Stimulated activated CD4-positive, alpha-beta T cell treated with anti-CD3 and anti-CD28 coated beads, Interleukin-4, amount 100 ng/mL, for 1 hour (primary cell): Measurements from ENCODE around the gene PERCC1.

Source experiments
- DNase-seq: peaks from one replicate; pipeline ENCODE4 v3.0.0-alpha.2; 2020

Gene PERCC1

DNA sequence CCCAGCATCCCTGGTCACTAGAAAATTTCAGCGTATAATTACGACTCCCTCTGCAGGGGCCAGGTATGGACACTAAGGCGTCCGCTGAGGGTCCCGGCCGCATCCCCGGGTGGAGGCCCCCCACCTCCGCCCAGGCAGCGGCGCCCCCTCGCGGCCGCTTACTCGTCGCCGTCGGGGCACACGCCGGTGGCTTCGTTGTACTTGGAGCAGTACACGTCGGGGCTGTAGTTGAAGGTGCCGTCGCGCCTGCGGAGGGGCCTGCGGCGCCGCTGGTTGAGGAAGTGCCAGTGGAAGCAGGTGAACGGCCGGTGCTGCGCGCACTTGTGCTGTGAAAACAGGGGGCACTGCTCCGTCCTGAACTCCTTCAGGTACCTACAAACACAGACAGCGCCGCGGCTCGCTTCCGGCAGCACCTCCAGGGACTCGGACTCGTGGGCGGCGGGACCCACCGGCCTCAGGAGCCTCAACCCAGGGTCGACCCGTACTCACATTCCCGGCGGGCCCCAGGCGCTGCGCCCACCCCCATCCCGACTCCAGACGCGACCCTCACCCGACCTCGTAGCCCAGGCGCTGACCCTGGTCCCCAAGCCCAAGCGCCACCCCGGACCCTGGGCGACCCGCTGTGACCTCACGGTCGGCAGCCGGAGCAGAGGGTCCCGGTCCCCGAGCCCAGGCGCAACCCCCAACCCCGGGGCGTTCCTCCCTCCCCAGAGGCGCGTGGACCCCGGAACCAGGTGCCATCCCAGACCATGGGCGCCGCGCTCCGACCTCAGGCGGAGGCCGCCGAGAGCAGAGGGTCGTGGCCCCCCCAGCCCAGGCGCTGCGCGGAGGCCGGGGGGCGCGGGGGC, 17.0 kb upstream of the PERCC1 start:
- peak; percentile 72 for DNase-seq

DNA sequence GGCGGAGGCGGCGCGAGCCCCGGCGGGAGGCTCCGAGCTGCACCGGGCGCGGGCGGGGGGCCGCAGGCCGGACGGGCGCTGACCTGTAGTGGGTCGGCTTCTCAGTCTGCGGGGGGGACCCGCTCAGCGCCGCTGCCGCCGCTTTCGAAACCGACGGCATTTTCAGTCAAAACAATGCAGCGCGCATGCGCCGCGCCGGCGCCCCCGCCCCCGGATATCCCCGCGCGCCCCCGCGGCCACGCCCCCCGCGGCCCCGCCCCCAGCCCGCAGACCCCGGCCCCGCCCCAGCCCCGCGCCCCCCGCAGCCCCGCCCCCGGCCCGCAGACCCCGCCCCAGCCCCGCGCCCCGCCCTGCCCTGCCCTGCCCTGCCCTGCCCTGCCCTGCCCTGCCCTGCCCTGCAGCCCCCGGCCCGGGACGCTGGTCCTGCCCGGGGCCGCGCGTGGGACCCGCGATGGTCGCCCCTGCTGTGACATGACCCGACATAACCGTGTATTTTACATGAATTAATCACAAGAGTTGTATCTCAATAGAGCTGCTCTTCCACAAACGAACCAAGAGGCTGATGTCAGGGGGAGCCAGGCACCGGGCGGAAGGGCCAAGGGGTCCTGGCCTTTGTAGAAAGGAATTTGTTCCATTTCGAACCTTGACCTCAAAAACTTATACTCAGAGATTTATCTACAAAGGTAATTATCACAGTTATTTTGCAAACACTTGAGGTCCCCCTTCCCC, 16.2 kb upstream of the PERCC1 start, which contains the start of gene UNKL:
Gene UNKL (minus strand): TSS at position 173 of the 729 bp plus-strand sequence. CDS start 13 bp downstream, at position 160.
- peak; percentile 82 for DNase-seq

DNA sequence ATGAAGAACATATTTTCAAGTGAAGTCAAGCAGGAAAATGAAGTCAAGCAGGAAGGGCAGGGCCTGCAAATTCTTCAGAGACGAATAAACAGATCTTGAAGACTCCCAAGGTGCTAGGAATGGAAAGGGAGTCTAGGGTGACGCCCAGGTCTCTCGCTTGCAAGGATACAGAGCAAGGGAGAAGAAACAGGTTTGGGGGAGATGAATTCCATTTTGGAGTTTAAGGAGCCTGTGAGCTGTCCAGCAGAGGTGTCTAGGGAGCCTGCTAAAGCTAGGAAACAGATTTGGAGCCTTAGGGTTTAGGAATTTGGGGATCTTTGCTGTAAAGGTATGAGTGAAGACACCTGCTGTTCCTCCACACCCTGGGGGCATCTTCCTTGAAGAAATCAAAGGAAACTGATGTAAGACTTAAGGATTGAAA, 14.3 kb upstream of the PERCC1 start:
- DNase-seq = no peak

DNA sequence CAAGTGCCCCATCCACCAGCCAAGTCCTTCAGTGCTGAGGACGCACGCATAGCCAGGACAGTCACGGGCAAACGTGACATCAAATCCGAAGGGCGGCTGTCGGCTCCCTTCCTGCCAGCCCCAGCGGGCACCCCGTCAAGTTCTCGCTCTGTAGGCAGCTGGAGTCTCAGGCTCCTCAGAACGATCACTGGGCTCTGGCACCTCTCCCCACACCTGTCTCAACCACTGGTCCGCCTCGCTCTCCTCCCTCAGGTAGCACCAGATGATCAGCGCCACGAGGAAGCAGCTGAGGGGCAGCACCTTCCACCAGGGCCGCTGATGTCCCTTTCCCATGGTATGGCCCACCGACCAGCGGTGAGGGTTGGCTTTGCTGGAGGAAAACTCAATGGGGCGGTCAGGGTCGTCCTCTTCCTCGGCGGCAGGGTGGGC, 10.8 kb upstream of the PERCC1 start:
- DNase-seq = peak; percentile 11

DNA sequence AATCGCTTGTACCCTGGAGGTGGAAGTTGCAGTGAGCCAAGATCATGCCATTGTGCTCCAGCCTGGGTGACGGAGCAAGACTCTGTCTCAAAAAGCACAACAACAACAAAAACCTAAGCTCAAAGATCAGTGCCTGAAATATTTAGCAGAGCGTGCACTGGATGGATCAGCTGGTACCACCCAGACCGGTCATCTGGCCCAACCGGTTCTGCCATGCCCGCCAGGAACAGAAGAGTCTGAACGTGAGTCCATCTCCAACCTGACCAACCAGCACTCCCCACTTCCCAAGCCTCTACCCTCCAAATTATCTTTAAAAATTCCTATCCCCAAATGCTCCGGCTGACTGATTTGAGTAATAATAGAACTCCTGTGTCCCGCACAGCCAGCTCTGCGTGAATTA, 8.8 kb upstream of the PERCC1 start:
- no peak for DNase-seq

DNA sequence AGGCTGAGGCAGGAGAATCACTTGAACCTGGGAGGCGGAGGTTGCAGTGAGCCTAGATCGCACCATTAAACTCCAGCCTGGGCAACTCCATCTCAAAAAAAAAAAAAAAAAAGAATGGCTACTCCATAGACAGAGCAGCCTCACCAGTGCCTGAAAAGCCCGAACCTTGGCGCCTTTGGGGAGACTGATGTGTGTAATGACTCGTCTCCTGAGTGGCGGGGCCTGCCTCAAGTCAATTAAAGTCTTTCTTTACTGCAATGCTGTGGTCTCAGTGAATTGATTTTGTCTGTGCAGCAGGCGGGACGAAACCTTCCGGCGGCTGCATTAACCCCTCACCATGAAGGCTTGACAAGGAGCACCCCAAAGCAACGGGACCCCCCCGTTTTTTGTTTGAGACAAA, 6.8 kb upstream of the PERCC1 start:
- DNase-seq = no peak

DNA sequence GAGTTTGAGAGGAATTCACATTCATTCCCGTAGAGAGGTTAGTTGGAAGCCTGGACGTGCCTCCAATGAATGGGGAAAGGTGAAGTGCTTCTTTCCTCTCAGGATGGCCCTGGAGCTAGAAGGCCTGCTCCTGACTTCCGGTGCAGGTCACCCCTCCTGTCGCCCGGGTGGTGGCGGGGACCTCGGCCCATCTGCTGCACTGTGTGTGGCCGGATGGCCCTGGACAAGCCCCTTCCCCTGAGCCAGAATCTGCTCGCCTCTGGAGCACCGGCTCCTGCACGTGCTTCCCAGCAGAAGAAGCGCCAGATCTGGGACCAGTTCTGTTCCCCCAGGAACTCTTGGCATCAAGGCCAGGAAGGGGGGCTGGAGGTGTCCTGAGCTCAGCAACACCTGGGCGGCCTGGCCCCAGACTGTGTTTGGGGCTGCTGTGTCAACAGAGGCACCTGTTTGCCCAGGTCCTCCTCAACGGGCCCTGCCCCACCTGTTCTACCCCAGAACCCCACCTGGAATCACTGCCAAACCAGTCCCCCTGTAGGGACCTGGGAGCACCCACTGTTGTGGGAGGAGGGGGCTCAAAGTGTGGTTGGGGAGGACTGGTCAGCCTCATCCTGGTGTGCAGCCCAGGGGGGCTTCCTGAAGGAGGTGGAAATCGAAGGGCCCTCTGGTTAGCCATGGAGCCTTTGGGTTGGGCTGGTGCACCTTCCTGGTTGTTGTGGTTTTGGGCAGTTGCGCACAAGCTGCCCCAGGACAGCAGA, 5.1 kb upstream of the PERCC1 start:
- DNase-seq = no peak

DNA sequence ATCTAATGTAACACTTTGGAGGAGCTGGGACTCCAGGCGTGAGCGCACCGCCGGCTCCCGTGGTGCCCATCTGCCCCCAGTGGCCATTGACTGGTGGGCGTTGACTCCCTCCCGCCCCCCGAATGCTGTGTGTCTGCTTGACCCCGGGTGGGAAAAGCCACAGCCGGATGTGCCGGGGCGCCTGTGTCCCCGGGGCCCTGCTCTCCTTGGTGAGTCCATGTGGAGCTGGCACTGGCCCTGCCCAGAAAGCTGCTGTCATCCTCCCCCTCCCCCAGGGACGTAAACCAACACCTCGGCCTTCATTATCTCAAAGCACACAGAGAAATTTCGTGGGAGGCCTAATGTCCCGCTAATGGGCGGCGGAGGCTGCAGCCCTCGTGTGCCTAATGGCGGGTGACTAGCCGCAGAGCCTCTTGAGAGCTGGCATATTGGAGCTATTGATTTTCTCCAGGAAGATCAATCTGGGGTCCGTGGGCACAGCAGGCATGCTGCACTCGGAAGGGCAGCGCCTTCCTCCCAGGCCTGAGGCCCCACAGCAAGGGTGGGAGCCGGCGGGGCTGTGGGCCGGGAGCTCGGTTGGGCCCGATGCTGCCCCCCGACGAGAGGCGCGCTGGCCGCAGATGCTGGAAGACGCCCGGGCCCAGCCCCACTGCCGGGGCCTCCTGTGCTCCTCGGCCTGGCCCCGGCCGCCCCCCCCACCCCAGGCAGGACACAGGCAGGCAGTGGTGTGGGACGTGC, 4.0 kb upstream of the PERCC1 start:
- no peak for DNase-seq

DNA sequence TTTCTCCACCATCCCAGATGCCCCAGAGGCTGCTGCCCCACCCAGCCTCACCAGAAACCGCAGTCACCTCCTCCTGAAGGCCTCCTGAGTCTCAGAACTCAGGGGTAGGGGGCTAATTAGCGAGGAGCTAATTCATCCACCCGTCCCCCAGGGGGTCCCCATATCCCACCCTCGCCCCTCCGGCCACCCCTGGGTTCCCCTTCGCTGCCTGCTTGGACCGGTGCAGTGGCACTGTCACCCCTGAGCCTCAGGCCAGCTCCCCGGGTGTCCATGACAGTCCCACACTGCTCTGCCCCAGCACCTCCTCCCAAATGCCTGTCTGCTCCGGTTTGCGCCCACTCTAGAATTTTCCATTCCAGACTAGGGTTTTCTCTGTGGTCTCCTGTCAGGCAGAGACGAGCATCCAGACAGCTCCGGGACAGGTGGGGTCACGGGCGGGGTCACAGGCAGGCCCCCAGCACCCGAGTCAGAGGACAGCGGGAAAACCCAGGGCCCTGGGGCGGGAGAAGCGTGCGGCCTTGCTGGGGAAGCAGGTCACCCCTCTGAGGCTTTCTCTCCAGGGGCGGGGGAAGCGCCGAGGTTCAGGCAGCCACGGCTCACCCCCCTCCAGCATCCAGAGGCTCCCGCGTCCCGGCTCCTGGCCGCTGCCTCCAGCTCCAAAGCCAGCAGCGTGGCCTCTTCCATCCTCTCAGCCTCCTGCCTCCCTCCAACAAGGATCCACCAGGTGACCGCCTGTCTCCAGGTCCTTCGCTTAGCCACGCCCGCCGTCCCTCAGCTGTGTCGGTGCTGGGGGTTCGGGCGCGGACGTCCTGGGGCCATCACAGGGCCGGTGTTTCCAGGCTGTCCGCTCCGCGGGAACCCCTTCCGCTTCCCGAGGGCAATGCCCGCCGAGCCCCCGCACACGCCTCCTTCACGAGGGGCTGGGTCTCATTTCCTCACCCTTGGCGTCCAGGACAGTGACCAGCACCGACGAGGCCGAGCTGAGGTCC, 3.1 kb upstream of the PERCC1 start:
- DNase-seq = no peak

DNA sequence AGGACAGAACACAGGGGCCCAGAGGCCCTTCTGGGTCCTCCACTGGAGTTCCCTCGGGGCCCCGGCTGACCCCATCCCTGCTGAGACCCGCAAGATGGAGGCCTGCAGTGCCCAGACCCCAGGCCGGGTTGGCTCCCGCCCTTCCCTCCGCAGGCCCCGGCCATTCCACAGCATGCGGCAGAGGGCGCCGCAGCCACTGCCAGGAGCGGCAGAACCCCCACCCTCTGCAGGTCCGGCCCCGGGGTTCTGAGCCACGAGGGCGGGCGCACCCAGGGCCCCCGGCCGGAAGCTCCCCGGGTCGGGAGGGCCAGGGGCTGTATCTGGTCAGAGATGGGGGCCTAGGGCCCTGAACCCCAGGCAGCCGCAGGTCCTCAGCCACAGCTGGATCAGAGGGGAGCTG, 2.4 kb upstream of the PERCC1 start:
- peak; percentile 52 for DNase-seq

DNA sequence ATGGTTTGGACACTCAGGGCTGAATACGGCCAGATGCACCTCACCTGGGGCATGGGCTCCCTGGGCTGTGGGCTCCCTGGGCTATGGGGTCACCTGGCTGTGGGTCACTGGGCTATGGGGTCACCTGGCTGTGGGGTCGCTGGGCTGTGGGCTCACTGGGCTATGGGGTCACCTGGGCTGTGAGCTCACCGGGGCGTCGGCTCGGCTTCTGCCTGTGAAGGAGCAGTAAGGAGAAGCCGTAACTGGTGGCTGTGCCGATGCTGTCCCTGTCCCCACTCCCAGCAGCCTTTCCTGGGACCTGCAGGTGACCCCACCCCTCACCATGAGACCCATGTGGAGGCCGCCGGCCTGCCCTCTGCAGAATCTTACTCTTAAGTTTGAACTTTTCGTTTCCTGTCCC, 1.9 kb upstream of the PERCC1 start:
- no peak for DNase-seq

DNA sequence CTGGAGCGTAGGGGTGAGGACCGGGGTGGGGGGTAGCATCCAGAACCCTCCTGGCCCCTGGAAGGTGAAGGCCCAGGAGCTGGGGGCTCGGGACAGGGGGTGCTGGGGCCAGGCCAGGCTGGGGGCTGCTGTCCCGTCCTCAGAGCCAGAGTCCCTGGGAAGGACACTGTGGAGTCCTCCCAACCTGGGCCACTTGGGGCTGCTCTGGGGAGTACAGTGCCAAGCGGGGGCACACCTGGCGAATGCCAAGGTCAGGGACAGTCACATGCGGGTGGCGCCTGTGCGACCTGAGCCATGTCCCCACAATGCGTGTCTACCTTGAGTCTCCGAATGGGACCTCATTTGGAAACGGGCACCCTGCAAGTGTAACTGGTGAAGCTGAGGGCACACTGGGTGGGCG, 1.2 kb upstream of the PERCC1 start:
- DNase-seq = no peak

DNA sequence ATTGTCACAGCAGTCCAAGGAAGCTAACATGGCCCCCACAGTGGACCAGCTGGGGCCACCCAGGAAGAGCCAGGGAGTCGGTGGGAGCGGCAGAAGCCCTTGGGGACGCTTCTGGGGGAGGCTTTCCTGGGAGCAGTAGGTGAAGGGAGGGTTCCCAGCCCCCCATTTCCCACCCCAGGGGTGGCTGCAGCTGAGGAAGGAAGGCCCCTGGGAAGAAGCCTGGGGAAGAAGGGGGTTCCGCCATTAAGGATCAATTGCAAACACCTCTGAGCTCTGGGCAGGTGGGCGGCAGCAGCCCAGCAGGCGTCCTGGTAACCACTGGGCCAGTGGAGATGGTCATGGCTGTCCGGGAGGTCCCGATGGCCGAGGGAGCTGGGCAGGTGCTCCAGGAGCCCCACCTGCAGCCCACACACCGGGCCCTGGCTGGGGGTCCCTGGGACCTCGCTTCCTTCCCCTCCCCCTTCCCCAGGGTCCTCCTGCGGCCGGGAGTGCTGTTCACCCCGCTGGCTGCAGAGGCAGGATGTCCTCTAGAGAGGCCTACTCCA, 592 bp upstream of the PERCC1 start:
- no peak for DNase-seq

DNA sequence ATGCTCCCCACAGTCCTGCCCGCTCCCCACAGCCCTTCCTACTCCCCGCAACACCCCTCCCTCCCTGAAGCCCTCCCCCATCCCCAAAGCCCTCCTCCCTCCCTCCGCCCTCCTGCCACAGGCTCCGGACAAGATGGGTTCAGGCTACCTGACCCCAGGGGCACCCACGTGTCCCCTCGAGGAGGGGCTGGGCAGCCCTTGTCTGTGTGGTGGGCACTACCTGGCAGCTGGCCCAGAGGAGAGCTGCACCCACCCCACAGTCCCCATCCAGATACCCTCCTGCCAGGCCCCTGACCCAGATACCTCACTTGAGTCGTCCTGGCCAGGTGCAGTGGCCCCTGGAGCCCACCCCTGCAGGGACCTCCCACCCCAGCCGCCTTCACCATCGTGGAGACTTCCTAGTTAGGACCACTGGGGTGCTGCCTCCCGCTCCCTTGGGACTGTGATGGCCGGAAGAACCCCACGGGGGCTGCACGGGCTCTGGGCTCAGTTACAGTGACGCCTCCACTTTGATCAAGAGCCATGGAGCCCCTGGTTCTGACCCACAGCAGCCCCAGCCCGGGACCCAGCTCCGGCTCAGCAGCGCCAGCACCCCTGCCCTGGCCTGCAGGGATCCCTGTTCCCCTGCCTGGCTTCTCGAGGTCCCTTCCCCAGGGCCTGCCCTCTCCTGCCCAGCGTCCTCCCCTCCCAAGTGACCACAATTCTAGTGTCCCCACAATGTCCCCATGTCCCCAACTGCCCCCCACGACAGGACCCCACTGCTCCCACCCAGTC, 806 bp downstream of the PERCC1 start:
- DNase-seq = no peak

DNA sequence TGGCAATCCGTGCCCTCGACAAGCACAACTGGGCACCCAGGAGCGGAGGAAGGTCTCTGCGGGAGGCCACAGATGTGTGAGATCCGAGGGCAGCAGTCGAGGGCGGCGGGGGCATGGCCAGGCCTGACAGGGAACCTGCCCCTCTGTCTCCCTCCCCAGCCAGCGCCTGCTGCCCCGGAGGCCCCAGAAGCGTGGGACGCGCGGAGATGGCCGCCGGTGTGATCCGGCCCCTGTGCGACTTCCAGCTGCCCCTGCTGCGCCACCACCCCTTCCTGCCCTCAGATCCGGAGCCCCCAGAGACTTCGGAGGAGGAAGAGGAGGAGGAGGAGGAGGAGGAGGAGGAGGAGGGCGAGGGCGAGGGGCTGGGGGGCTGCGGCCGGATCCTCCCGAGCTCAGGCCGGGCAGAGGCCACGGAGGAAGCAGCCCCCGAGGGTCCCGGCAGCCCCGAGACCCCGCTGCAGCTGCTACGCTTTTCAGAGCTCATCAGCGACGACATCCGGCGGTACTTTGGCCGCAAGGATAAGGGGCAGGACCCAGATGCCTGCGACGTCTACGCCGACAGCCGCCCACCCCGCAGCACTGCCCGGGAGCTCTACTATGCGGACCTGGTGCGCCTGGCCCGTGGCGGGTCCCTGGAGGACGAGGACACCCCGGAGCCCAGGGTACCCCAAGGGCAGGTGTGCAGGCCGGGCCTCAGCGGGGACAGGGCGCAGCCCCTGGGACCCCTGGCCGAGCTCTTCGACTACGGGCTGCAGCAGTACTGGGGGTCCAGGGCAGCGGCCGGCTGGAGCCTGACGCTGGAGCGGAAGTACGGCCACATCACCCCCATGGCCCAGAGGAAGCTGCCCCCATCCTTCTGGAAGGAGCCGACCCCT, 1.7 kb downstream of the PERCC1 start:
- DNase-seq = no peak

DNA sequence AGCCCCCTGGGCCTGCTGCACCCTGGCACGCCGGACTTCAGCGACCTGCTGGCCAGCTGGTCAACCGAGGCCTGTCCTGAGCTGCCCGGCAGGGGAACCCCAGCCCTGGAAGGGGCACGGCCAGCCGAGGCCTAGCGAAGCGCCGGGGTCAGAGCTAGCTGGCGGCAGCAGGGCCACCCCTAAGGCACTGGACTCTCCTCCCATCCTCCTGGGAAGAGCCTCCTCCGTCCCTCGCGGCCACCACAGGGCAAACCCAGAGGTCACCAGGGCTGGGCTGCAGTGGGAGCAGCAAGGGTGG, 2.3 kb downstream of the PERCC1 start:
- DNase-seq = no peak

DNA sequence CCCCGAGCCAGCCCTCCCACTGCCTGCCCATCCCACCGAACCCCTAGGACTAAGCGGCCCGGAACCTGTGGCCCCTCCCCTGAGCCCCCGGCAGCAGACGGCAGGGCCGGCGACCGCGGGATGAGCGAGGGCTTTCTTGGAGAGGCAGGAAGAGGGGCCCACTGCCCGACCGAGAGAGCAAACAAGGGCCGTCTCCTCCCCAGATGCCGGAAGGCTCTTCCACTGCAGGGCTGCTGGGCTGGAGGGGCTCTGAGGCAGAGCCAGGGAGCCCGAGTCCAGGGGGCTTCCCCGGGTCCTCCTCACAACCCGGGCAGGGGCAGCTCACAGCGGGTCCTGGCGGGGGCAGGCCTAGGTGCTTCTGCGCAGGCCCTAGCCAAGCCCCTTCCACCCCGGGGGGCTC, 2.9 kb downstream of the PERCC1 start:
- no peak for DNase-seq

DNA sequence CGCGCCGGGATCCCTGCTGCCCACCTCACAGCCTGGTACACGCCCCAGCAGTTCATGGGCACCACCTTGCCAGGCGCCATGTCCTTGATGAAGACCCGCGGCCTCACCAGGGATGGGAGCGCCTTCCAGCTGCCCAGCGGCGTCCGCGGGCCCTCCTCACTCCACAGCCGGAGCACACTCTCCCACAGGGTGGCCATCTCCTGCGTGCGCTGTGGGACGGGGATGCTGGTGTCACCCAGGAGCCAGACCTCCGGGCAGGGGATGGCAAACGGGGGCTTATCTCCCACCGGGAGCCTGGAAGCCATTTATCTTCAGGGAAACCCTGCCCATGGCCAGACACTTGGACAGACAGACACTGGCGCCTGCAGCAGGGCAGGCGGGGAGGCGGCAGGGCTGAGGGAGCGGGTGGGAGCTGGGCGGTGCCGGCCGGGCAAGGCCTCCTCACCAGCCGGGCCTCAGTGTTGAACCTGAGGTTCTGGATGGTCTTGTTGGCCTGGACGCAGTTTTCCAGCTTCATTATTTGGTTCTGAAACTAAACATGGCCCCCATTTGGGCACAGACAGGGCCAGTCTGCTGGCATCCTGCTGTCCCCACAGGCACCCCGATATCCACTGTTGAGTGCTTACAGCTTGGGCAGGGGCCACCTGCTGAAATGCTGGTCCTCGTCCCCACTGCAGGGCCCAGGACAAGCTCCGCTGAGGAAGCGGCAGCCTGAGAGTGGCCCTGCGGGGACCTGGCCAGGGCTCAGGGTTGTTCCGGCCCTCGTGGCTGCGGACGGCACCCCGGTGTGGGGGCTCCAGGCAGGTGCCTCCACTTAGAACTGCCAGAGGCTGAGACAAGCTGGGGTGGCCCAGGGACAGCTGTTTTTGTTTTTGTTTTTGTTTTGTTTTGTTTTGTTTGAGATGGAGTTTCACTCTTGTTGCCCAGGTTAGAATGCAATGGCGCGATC, 4.0 kb downstream of the PERCC1 start:
- no peak for DNase-seq
